ENCODE results near the gene ALDH8A1. TPM values are rescaled to one million over a fixed set of nuclear protein-coding genes. Genes with fewer than 3 reads are reported as not detected.

Gene ALDH8A1
- polyA plus RNA-seq, 1 of the 3 experiments (the other 2 are of a cell fraction) = 0.25 TPM

- Histone ChIP-seq H3K27me3 (ENCODE audit: insufficient read depth) (no peaks in the 10 kb centered on the region), H3K27ac (ENCODE audit: low read depth in 2 of 2, low read length in 1 of 2) (no peak overlapping the region), H3K4me3 (ENCODE audit: low read depth in 2 of 2, low read length in 1 of 2) (no peak overlapping the region), H3K4me2 (no peak overlapping the region), H3K36me3 (replicated peaks in 1 of 2; ENCODE audit: control insufficient read depth in 1 of 2, insufficient read depth in 2 of 2, low read length in 1 of 2) (peaks cover 12 to 54% of the 10 kb centered on the region in 2 experiments), H3K9me2 (no peaks in the 10 kb centered on the region), H3K4me1 (ENCODE audit: control insufficient read depth in 1 of 2, insufficient read depth in 2 of 2, low read depth in 1 of 2, low read length in 1 of 2) (no peaks in the 10 kb centered on the region), H3K9ac (no peak overlapping the region), H4K20me1 (ENCODE audit: insufficient read depth) (no peaks in the 10 kb centered on the region), H3K9me3 (no peaks in the 10 kb centered on the region), H2AFZ (ENCODE audit: low read depth) (no peak overlapping the region), H3F3A (replicated peaks; ENCODE audit: insufficient read depth) (no peaks in the 10 kb centered on the region), H3K79me2 (ENCODE audit: insufficient read depth) (peaks cover 11% of the 10 kb centered on the region; the same call in 1 of the 2 replicates)
- ChIA-PET POLR2A (no interaction called here), CTCF (no interaction called here)
- no peak for DNase-seq
- WGBS (ENCODE audit: low lambda C conversion rate) = 86% methylated on average over 1 of the region's 1 CpG
- TF ChIP-seq YY1 (IDR thresholded peaks at IDR 0.05; ENCODE audit: low read depth) (no peak), JUND (IDR thresholded peaks at IDR 0.05) (no peak), EZH2phosphoT487 (IDR thresholded peaks at IDR 0.05; ENCODE audit: borderline replicate concordance, low read depth) (no peak), MAX (IDR thresholded peaks at IDR 0.05; ENCODE audit: low read depth) (no peak), RCOR1 (IDR thresholded peaks at IDR 0.05; ENCODE audit: low read length) (no peak), REST (IDR thresholded peaks at IDR 0.05; ENCODE audit: low read depth, low read length) (no peak), POLR2AphosphoS5 (IDR thresholded peaks at IDR 0.05; ENCODE audit: low read depth, low read length) (no peak), RFX5 (IDR thresholded peaks at IDR 0.05; ENCODE audit: low read length) (no peak), SIN3A (IDR thresholded peaks at IDR 0.05; ENCODE audit: borderline replicate concordance, low read depth, low read length) (no peak), RAD21 (IDR thresholded peaks at IDR 0.05; ENCODE audit: low read length) (no peak), RXRA (IDR thresholded peaks at IDR 0.05; ENCODE audit: borderline replicate concordance, low read depth) (no peak), IRF3 (IDR thresholded peaks at IDR 0.05; ENCODE audit: low read depth, low read length) (no peak), GABPA (IDR thresholded peaks at IDR 0.05; ENCODE audit: low read depth) (no peak)
These were observed 24.5 kb upstream of the ALDH8A1 start for GRCh38 chr6:134974370-134974769.

DNA sequence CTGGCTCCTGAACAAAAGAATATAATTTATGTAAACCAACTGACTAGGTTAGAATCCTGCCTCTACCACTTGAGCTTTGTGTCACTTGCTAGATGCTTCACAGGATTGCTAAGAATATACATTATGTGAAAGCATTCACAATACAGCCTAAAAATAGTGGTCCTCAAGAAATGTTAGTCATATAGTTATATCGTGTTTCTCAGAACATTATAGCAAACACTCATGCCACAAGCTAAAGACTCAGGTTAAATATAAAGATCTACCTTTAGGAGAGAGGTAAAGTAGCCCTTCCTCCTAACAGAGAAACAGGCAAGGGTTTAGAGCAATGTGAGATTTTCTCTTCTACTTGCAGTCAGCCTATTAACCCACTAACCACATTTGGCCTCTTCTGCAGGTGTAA, 17.8 kb upstream of the ALDH8A1 start:
- Histone ChIP-seq H3K79me2 (ENCODE audit: insufficient read depth) (0 out of 2 replicates have a peak, but pooled peaks cover 3% of the 10 kb centered on the region), H3K36me3 (replicated peaks in 1 of 2; ENCODE audit: control insufficient read depth in 1 of 2, insufficient read depth in 2 of 2, low read length in 1 of 2) (peaks cover 20 to 40% of the 10 kb centered on the region in 2 experiments), H3F3A (replicated peaks; ENCODE audit: insufficient read depth) (no peaks in the 10 kb centered on the region), H3K4me1 (ENCODE audit: control insufficient read depth in 1 of 2, insufficient read depth in 2 of 2, low read depth in 1 of 2, low read length in 1 of 2) (peaks cover 0 to 6% of the 10 kb centered on the region in 2 experiments; a peak in 1 of 4 replicates), H3K9me2 (no peaks in the 10 kb centered on the region), H3K27me3 (ENCODE audit: insufficient read depth) (no peaks in the 10 kb centered on the region), H3K27ac (ENCODE audit: low read depth in 2 of 2, low read length in 1 of 2) (no peak overlapping the region), H3K9ac (no peak overlapping the region), H3K9me3 (no peaks in the 10 kb centered on the region), H2AFZ (ENCODE audit: low read depth) (no peak overlapping the region), H3K4me3 (ENCODE audit: low read depth in 2 of 2, low read length in 1 of 2) (no peak overlapping the region), H4K20me1 (ENCODE audit: insufficient read depth) (no peaks in the 10 kb centered on the region), H3K4me2 (no peak overlapping the region)
- 100% methylated on average over 1 of the region's 1 CpG for WGBS (ENCODE audit: low lambda C conversion rate)
- TF ChIP-seq FOSL2 (IDR thresholded peaks at IDR 0.05; ENCODE audit: borderline replicate concordance, low read depth) (no peak), CTCF (IDR thresholded peaks at IDR 0.05) (no peak), MXI1 (IDR thresholded peaks at IDR 0.05; ENCODE audit: low read depth, low read length) (no peak)
- POLR2A ChIA-PET = no interaction called here
- CTCF ChIA-PET = no interaction called here
- no peak for DNase-seq
